Choroid plexus epithelial cell (primary cell): ENCODE data around the gene FAXDC2.
A peak's percentile ranks its signal among the peaks of the same experiment; 100 is the strongest.
"Not testable (repeated sequence)": the region's sequence is repeated elsewhere in the genome, so short reads cannot be mapped to it uniquely, and the experiment has no call there.

Experiments used
- DNase-seq: peaks from one replicate; pipeline ENCODE4 v3.0.0-alpha.2; 2010; ENCODE audit warnings: low read depth
- H3K4me3 ChIP-seq: 2 replicates; pipeline ENCODE4 v1.5.1; 2011; ENCODE audit warnings: low read depth, mild to moderate bottlenecking, control low read depth, low read length, moderate library complexity
- TF ChIP-seq, protein P1 (sequence below): conservative IDR thresholded peaks from 2 replicates; pipeline ENCODE4 v1.5.1; 2011; ENCODE audit warnings: low read depth, mild to moderate bottlenecking, control low read depth, inconsistent platforms, low read length, moderate library complexity

Gene FAXDC2

DNA sequence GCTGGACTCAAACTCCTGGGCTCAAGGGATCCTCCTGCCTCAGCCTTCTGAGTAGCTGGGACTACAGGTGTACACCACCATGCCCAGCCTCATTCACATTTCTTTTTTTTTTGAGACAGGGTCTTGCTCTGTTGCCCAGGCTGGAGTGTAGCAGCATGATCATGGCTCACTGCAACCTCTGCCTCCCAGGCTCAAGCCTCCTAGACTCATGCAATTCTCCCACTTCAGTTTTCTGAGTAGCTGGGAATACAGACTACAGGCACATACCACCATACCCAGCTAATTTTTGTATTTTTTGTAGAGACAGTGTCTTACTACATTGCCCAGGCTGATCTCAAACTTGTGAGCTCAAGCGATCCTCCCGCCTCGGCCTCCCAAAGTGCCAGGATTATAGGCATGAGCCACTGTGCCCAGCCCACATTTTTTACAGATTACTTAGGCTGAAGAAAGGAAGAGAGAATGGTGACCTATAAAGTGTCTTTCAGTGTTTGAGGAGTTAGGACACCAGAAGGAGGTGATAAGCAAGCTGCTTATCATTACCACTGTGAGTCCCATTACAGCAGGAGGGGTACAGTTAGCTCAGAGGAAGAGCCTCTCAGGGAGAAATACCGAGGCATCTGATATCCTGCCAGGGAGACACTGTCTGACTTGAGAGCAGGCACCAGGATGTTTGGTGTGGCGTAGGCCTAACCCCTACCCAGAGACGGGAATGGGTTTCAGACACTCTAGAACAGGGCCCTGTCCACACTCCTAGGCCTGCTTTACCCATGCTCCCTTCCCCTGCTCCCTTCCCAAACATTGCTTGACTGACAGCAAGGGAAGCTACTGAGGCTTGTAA, 9.7 kb downstream of the FAXDC2 start:
- DNase-seq: peak; percentile 30
- no peak overlapping the region for H3K4me3 ChIP-seq
- TF ChIP-seq, protein P1, sequence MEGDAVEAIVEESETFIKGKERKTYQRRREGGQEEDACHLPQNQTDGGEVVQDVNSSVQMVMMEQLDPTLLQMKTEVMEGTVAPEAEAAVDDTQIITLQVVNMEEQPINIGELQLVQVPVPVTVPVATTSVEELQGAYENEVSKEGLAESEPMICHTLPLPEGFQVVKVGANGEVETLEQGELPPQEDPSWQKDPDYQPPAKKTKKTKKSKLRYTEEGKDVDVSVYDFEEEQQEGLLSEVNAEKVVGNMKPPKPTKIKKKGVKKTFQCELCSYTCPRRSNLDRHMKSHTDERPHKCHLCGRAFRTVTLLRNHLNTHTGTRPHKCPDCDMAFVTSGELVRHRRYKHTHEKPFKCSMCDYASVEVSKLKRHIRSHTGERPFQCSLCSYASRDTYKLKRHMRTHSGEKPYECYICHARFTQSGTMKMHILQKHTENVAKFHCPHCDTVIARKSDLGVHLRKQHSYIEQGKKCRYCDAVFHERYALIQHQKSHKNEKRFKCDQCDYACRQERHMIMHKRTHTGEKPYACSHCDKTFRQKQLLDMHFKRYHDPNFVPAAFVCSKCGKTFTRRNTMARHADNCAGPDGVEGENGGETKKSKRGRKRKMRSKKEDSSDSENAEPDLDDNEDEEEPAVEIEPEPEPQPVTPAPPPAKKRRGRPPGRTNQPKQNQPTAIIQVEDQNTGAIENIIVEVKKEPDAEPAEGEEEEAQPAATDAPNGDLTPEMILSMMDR: no peak

DNA sequence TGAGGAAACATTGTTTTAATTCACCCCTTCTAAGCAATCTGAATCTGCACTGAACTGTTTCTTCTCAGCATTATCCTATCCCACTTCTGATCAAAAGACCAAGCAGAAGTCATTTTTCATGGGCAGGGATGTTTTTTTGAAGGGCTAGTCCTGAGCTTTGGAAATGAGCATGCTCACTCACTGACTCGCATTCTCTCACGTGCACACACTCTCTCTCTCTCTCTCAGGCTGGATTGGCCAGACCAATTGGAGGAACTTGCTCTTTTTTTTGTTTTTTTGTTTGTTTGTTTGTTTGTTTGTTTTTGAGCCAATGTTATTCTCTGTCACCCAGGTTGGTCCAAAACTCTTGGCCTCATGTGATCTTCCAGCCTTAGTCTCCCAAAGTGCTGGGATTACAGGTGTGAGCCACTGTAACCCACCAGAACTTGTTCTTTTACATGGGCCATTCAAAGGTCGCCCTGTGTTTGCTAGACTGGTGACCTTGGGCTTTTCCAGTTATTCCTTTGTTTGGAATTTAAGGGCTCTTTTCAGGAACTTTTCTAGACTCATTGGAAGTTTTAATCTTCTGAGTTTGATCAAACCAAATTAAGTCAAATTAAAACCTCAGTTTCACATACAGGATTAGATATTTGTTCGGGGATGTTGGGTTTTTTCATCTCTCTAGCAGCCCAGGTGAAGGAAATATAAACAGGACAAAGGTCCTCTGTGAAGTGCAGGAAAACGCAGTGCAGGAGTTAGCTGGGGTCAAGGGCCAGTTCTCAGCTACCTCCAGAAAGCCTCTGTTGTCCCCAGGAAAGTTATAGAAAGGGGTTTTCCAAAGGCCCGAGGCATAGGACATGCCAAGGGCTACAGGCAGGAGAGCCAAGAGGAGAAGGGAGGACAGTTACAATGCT, 13.1 kb downstream of the FAXDC2 start:
- DNase-seq: no peak
- H3K4me3 ChIP-seq: no peak overlapping the region
- TF ChIP-seq, protein P1: no peak

- H3K4me3 ChIP-seq: no peak overlapping the region
- DNase-seq: no peak
- TF ChIP-seq, protein P1: no peak
Observed at GRCh38 chr5:154836225-154836624, 14.2 kb downstream of the FAXDC2 start.

GRCh38 chr5:154835701-154836052, 14.7 kb downstream of the FAXDC2 start:
- not testable (repeated sequence) for H3K4me3 ChIP-seq, DNase-seq

- no peak overlapping the region for H3K4me3 ChIP-seq
- no peak for DNase-seq
- TF ChIP-seq, protein P1: no peak
Observed at GRCh38 chr5:154834053-154834452, 16.4 kb downstream of the FAXDC2 start.

DNA sequence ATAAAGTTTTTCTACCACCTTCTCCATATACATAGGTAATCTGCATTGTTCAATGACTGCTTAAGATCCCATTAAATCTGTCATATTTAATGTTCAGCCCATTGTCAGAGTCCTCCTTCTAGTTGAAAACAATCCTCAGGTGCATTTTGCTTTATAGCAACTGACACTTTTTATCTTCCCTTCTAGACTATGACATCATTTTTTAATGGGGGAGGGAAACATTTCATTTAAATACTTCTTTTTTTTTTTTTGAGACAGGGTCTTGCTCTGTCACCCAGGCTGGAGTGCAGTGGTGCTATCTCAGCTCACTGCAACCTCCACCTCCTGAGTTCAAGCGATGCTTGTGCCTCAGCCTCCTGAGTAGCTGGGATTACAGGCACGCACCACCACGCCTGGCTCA, 17.6 kb downstream of the FAXDC2 start:
- H3K4me3 ChIP-seq, DNase-seq: not testable (repeated sequence)

- DNase-seq: no peak
- H3K4me3 ChIP-seq: no peak overlapping the region
- TF ChIP-seq, protein P1: no peak
Observed at GRCh38 chr5:154831451-154831850, 19.0 kb downstream of the FAXDC2 start.
